ENCODE results near the gene NOVA2.
A peak's percentile ranks its signal among the peaks of the same experiment; 100 is the strongest.
"Not testable (repeated sequence)": the region's sequence is repeated elsewhere in the genome, so short reads cannot be mapped to it uniquely, and the experiment has no call there.

NOVA2 gene

GRCh38 chr19:45899253-45899652, 74.4 kb downstream of the NOVA2 start:
- no peak for DNase-seq (ENCODE audit: low read depth in 2 of 2, low spot score in 1 of 2)

GRCh38 chr19:45897261-45897812, 76.3 kb downstream of the NOVA2 start:
- no peak for DNase-seq (ENCODE audit: low read depth in 2 of 2, low spot score in 1 of 2)

GRCh38 chr19:45895983-45896599, 77.6 kb downstream of the NOVA2 start:
- DNase-seq (ENCODE audit: low read depth in 2 of 2, low spot score in 1 of 2): not testable (repeated sequence)

- no peak for DNase-seq (ENCODE audit: low read depth in 2 of 2, low spot score in 1 of 2)
These were observed 78.1 kb downstream of the NOVA2 start for GRCh38 chr19:45895519-45895972.

GRCh38 chr19:45890877-45891276, 82.8 kb downstream of the NOVA2 start:
- no peak for DNase-seq (ENCODE audit: low read depth in 2 of 2, low spot score in 1 of 2)

GRCh38 chr19:45889210-45889885, 84.3 kb downstream of the NOVA2 start:
- DNase-seq (ENCODE audit: low read depth in 2 of 2, low spot score in 1 of 2): no peak

- DNase-seq (ENCODE audit: low read depth in 2 of 2, low spot score in 1 of 2): no peak
These were observed 86.4 kb downstream of the NOVA2 start for GRCh38 chr19:45887200-45887710.

GRCh38 chr19:45886427-45887199, 87.1 kb downstream of the NOVA2 start:
- peak; percentile 76 to 77 for DNase-seq (ENCODE audit: low read depth in 2 of 2, low spot score in 1 of 2)

- peak; percentile 76 to 79 for DNase-seq (ENCODE audit: low read depth in 2 of 2, low spot score in 1 of 2)
These were observed 87.9 kb downstream of the NOVA2 start, which contains the start of gene IRF2BP1 for GRCh38 chr19:45885556-45886426. IRF2BP1 (minus strand) TSS chr19:45886141; CDS start chr19:45885774, 367 bp downstream.

GRCh38 chr19:45884682-45885555, 88.7 kb downstream of the NOVA2 start:
- DNase-seq (ENCODE audit: low read depth in 2 of 2, low spot score in 1 of 2): no peak

GRCh38 chr19:45883881-45884681, 89.6 kb downstream of the NOVA2 start:
- no peak for DNase-seq (ENCODE audit: low read depth in 2 of 2, low spot score in 1 of 2)
